LNCaP clone FGC (cell line): ENCODE data around the gene ITGAX.

Source experiments
- DNase-seq: peaks from one replicate; pipeline ENCODE4 v3.0.0-alpha.2; 2011; ENCODE audit warnings: low read depth
- H3K4me3 ChIP-seq: 2 replicates; pipeline ENCODE4 v1.5.1; 2011; ENCODE audit warnings: mild to moderate bottlenecking, low read depth, low read length, control low read depth
- TF ChIP-seq, protein P1 (sequence below): IDR thresholded peaks from 2 replicates; pipeline ENCODE4 v1.5.1; 2012; ENCODE audit warnings: mild to moderate bottlenecking; ENCODE audit not compliant: control insufficient read depth, insufficient read depth; ENCODE audit errors: extremely low read depth

The ITGAX gene

DNA sequence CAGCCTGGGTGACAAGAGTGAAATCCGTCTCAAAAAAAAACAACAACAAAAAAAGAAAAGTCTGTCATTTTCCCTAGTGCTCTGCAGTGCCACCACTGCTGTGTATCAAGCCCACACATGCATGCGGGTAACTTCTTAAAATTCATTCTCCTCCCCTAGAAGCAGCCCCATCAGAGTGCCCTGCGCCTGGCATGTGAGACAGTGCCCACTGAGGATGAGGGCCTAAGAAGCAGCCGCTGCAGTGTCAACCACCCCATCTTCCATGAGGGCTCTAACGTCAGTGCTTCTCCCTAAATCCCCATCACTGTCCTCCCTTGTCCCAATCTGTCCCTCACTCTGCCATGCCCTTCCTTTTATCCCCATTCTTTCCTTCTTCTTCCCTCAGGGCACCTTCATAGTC lies 62.9 kb downstream of the ITGAX start:
- TF ChIP-seq, protein P1, sequence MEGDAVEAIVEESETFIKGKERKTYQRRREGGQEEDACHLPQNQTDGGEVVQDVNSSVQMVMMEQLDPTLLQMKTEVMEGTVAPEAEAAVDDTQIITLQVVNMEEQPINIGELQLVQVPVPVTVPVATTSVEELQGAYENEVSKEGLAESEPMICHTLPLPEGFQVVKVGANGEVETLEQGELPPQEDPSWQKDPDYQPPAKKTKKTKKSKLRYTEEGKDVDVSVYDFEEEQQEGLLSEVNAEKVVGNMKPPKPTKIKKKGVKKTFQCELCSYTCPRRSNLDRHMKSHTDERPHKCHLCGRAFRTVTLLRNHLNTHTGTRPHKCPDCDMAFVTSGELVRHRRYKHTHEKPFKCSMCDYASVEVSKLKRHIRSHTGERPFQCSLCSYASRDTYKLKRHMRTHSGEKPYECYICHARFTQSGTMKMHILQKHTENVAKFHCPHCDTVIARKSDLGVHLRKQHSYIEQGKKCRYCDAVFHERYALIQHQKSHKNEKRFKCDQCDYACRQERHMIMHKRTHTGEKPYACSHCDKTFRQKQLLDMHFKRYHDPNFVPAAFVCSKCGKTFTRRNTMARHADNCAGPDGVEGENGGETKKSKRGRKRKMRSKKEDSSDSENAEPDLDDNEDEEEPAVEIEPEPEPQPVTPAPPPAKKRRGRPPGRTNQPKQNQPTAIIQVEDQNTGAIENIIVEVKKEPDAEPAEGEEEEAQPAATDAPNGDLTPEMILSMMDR: no peak
- no peak for DNase-seq
- H3K4me3 ChIP-seq: no peak overlapping the region

DNA sequence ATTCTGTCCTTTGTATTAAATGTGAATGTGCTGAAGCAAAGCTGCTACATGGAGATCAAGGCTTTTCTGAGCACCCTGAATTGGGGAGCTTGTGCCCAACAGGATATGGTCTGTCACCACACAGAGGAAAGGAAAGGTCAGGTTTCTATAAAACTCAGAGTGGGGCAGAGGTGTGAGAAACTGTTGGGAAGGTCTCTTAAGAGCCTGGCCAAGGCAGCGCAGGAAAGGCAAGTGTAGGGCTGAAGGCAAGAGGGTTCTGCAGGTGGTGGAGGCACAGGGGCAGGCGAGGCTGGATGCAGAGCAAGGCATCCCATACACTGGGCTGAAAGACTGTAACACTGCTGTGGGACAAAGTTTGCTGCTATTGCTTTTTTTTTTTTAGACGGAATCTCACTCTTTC lies 65.1 kb downstream of the ITGAX start:
- no peak for DNase-seq
- TF ChIP-seq, protein P1: no peak
- no peak overlapping the region for H3K4me3 ChIP-seq

- no peak for DNase-seq
- TF ChIP-seq, protein P1: no peak
- no peak overlapping the region for H3K4me3 ChIP-seq
Observed at GRCh38 chr16:31421587-31421986, 66.6 kb downstream of the ITGAX start.

GRCh38 chr16:31423241-31423640 lies 68.3 kb downstream of the ITGAX start:
- TF ChIP-seq, protein P1: no peak
- DNase-seq: no peak
- no peak overlapping the region for H3K4me3 ChIP-seq

DNA sequence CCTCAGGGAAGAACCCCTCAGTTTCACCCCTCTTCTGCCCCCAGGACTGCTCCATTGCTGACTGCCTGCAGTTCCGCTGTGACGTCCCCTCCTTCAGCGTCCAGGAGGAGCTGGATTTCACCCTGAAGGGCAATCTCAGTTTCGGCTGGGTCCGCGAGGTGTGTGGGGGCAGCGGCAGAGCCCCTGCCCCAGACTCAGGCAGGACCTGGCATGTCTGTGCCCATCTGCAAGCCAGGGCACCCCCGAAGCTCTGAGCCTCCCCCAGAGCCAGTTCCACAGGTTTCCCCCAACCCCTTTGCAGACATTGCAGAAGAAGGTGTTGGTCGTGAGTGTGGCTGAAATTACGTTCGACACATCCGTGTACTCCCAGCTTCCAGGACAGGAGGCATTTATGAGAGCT lies 68.8 kb downstream of the ITGAX start:
- no peak for DNase-seq
- no peak overlapping the region for H3K4me3 ChIP-seq
- TF ChIP-seq, protein P1: no peak

DNA sequence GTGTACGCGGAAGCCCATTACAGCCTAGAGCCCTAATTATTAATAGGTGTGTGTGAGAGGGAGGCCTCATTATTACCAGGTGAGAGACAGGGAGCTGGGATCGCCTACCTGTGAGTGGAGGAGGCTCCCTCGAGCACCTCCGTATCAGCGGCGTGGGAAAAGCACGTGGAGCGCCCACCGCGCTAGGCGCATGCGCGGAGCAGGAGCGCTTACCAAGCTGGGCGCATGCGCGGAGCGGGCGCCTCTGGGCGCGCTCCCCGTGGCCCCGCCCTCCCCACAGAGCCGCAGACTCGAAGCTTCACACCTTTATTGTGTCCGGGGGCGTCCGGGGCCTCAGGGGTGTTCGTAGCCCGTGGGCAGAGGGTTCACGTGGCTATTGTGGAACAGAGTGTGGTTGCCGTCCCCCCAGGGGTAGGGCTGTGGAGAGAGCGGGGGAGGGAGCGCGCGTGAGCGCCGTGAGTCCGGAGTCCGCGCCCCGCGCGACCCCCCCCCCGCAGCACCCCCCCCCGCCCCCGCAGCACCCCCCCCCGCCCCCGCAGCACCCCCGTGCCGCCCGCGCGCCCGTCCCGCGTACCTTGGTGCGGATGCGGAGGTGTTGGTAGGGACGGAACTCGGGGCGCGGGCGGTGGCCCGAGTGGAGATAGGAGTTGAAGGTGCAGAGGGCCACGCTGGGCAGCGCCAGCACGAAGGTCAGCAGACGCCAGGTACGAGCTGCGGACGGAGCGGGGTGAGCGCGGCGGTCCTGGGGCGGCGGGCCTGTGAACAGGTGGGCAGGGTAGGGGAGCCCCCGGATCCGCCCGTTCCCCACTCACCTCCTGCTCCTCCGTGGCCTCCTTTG lies 72.7 kb downstream of the ITGAX start:
- TF ChIP-seq, protein P1: no peak
- DNase-seq: no peak

GRCh38 chr16:31428279-31428597 lies 73.3 kb downstream of the ITGAX start, which contains the start of gene COX6A2:
Gene COX6A2, minus strand, starts transcription at chr16:31428360. Its CDS starts 35 bp downstream, at chr16:31428325.
- DNase-seq: no peak
- TF ChIP-seq, protein P1: no peak
- no peak within 1 kb of the TSS for H3K4me3 ChIP-seq

More for the DNA sequence above, 72.7 kb downstream of the ITGAX start:
- no peak overlapping the region for H3K4me3 ChIP-seq
